ENCODE measurements around the gene PCDHGA4. TPM values are rescaled to one million over a fixed set of nuclear protein-coding genes. Genes with fewer than 3 reads are reported as not detected.

PCDHGA4 gene
- total RNA-seq, 6 experiments from 2014 or later: 0.39 to 1.8 (median 0.73) TPM

DNA sequence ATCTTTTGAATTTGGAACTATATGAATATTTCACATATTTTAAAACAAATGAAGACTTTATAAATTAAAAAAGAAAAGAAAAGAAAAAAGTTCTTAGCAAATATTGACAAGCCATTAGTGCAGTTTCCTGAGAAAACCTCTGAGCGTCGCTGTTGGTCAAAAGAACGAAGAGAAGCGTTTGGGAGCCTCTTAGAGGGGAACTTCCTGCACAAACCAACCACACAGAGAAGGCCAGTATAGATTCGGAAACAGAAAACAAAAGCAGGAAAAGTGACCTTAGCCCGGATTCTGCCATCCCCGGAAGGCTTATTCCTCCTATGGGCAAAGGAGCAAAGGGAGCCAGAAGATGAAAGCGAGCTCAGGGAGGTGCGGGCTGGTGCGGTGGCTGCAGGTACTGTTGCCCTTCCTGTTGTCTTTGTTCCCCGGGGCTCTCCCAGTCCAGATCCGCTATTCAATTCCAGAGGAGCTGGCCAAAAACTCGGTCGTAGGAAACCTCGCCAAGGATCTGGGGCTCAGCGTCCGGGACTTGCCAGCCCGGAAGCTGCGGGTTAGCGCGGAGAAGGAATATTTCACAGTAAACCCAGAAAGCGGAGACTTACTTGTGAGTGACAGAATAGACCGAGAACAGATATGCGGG, 5.1 kb downstream of the PCDHGA4 start, which contains the start of gene PCDHGB2:
Gene PCDHGB2, plus strand, starts transcription at position 205 of the 637 bp plus-strand sequence. Its CDS starts 142 bp downstream, at position 347.
- ATAC-seq: peak in 3 of 4 donors; percentile 22 to 40 (median 31)
- Histone ChIP-seq H3K4me1 (no peaks in the 10 kb centered on the region), H3K4me3 (no peak within 1 kb of the TSS), H3K9me3 (peaks cover 0 to 3% (median under 1%) of the 10 kb centered on the region in 4 donors), H3K36me3 (no peaks in the 10 kb centered on the region), H3K27ac (no peak within 1 kb of the TSS), H3K27me3 (peaks cover 0 to 3% of the 10 kb centered on the region in 2 donors)
- WGBS (ENCODE audit: insufficient coverage, low coverage, low lambda C conversion rate, missing lambda C conversion rate): 24% methylated on average over 24 of the region's 24 CpGs
- intact Hi-C loops (cut with DNase I): no loop called here
- no peak for DNase-seq
- TF ChIP-seq POLR2A (IDR thresholded peaks at IDR 0.05) (no peak), CTCF (IDR thresholded peaks at IDR 0.05) (peak in 2 of 4 donors; percentile 6 to 29)

DNA sequence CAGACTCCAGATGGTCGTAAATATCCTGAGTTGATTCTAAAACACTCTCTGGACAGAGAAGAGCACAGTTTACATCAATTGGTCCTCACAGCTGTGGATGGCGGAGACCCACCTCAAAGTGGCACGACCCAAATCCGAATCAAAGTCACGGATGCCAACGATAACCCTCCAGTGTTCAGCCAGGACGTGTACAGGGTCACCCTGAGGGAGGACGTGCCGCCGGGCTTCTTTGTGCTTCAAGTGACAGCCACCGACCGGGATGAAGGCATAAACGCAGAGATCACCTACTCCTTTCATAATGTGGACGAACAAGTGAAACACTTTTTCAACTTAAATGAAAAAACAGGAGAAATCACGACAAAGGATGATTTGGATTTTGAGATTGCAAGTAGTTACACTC, 5.9 kb downstream of the PCDHGA4 start:
- WGBS (ENCODE audit: insufficient coverage, low coverage, low lambda C conversion rate, missing lambda C conversion rate): 33% methylated on average over 14 of the region's 15 CpGs
- no peaks in the 10 kb centered on the region for H3K36me3 ChIP-seq
- no peak overlapping the region for H3K4me3 ChIP-seq

DNA sequence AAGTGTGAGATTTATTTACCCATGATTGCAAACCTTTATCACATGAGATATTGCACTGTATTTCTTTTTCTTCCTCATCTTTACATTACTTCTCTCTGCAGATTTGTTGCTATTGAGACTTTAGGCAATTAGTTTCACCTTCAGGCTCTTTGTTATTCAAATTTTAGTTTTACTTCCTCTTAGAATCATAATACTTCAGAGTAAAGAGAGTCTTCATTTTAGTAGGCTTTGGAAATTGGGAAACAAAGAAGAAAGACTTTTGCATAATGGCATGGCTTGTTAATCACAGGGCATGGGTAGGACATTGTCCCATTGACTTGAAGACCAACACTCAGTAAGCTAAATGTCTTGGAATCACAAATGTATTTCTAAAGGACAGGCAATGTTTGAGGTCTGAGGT, 7.9 kb downstream of the PCDHGA4 start:
- Histone ChIP-seq H3K27me3 (peaks cover 0 to 3% of the 10 kb centered on the region in 2 donors), H3K4me3 (no peak overlapping the region), H3K36me3 (no peaks in the 10 kb centered on the region), H3K9me3 (peaks cover 0 to 13% (median 1%) of the 10 kb centered on the region in 4 donors), H3K27ac (no peak overlapping the region), H3K4me1 (no peaks in the 10 kb centered on the region)
- TF ChIP-seq CTCF (IDR thresholded peaks at IDR 0.05): no peak
- ATAC-seq: no peak
- no peak for DNase-seq
- intact Hi-C loops (cut with DNase I): no loop called here

More for the DNA sequence above, 5.9 kb downstream of the PCDHGA4 start:
- DNase-seq: no peak
- intact Hi-C loops (cut with DNase I): no loop called here
- TF ChIP-seq POLR2A (IDR thresholded peaks at IDR 0.05) (no peak), CTCF (IDR thresholded peaks at IDR 0.05) (no peak)
- Histone ChIP-seq H3K27ac (no peak overlapping the region), H3K27me3 (peaks cover 0 to 3% of the 10 kb centered on the region in 2 donors), H3K9me3 (peaks cover 0 to 3% (median under 1%) of the 10 kb centered on the region in 4 donors), H3K4me1 (no peaks in the 10 kb centered on the region)
- no peak for ATAC-seq

- no peak for TF ChIP-seq POLR2A (IDR thresholded peaks at IDR 0.05)
- no peak for TF ChIP-seq CTCF (IDR thresholded peaks at IDR 0.05)
- intact Hi-C loops (cut with DNase I): no loop called here
- Histone ChIP-seq H3K4me3 (no peak within 1 kb of the TSS), H3K4me1 (no peaks in the 10 kb centered on the region), H3K27me3 (peaks cover 0 to 3% of the 10 kb centered on the region in 2 donors), H3K36me3 (no peaks in the 10 kb centered on the region), H3K9me3 (peaks cover 0 to 13% (median 1%) of the 10 kb centered on the region in 4 donors), H3K27ac (no peak within 1 kb of the TSS)
- no peak for ATAC-seq
- DNase-seq: no peak
- 16% methylated on average over 20 of the region's 34 CpGs for WGBS (ENCODE audit: insufficient coverage, low coverage, low lambda C conversion rate, missing lambda C conversion rate)
Observed at GRCh38 chr5:141363952-141364660, 9.3 kb downstream of the PCDHGA4 start, which contains the start of gene PCDHGA5. Gene PCDHGA5 (plus strand): TSS chr5:141364162. CDS start chr5:141364331, 169 bp downstream.

All from right lobe of liver (tissue), 6 donors.